ENCODE data around the gene YEATS2.
"Not testable (repeated sequence)": the region's sequence is repeated elsewhere in the genome, so short reads cannot be mapped to it uniquely, and the experiment has no call there.

YEATS2 gene

GRCh38 chr3:183779896-183780465 lies 82.4 kb downstream of the YEATS2 start:
- no peak for DNase-seq

DNA sequence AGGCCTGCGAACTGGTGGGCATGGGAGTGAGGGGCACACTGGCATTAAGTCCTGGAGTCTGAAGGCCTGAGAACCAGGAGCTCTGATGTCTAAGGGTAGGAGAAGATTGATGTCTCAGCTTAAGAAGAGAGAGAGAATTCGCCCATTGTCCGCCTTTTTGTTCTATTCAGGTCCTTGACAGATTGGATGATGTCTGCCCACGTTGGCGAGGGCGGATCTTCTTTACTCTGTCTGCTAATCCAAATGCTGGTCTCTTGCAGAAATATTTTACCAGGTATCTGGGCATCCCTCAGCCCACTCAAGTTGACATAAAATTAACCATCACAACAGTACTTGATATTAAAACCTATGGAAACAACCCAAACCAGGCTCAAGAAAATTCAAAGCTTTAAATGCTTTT lies 83.6 kb downstream of the YEATS2 start:
- no peak for DNase-seq

GRCh38 chr3:183782576-183783276 lies 85.1 kb downstream of the YEATS2 start:
- DNase-seq: no peak

DNA sequence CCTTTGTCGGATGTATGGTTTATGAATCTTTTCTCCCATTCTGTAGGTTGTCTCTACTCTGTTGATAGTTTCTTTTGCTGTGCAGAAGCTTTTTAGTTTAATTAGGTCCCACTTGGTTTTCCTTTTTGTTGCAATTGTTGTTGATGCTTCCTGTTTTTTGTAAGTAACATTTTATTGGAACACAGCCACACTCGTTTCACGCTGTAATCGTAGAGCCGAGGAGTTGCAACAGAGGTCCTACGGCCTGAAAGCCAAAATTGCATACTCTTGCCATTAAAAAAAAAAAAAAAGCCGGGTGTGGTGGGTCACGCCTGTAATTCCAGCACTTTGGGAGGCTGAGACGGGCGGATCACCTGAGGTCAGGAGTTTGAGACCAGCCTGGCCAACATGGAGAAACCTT lies 86.9 kb downstream of the YEATS2 start:
- not testable (repeated sequence) for DNase-seq

DNA sequence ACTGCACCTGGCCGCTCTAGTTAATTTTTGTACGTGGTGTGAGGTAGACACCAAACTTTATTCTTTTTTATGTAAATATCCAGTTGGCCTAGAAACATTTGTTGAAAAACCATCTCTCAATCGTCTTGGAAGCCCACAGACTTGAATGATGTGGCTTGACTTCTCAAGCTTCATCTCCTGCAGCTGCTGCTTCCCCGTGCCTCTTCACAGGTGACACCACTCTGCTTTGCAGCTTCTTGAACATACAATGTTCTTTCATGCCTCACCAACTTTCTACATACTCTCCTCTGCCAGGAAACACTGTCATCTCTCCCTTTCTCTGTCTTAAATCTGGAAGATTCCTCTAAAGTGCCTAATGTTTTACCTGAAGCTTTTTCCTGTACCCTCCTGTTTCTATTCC lies 92.2 kb downstream of the YEATS2 start:
- no peak for DNase-seq

DNA sequence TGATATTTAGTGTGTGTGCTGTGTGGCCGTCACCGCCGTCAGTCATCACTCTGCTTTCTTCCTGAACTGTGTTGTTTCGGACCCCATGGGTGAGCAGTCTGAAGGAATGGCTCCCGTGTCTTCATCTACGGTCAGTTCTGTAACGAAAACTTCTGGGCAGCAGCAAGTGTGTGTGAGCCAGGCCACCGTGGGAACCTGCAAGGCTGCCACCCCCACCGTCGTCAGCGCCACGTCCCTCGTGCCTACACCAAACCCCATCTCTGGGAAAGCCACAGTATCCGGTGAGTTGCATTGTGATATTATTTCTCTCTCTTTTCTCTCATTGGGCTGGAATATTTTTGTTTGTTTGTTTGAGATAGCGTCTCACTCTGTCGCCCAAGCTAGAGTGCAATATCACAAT lies 93.1 kb downstream of the YEATS2 start:
- no peak for DNase-seq

GRCh38 chr3:183792976-183793375 lies 95.4 kb downstream of the YEATS2 start:
- DNase-seq: no peak

DNA sequence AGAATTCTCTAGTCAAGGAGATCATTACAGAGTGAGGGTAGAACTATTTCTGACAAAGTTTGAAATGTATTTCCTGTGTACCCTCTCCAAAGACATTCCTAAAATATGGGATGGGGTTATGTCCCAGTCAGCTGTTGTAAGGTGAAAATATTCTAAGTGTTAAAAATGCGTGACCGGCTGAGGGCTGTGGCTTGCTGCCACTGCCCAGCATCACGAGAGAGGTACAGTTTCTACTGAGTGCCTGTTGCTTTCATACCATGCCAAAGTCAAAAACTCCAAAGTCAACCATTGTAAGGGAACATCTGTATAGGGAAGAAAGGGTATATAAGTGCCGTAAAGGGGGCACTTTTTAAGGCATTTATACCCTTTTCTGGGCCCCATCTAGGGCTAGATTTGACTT lies 96.9 kb downstream of the YEATS2 start:
- no peak for DNase-seq

- DNase-seq: no peak
These were observed 98.8 kb downstream of the YEATS2 start for GRCh38 chr3:183796372-183796771.

- no peak for DNase-seq
These were observed 100.4 kb downstream of the YEATS2 start for GRCh38 chr3:183797996-183798395.

DNA sequence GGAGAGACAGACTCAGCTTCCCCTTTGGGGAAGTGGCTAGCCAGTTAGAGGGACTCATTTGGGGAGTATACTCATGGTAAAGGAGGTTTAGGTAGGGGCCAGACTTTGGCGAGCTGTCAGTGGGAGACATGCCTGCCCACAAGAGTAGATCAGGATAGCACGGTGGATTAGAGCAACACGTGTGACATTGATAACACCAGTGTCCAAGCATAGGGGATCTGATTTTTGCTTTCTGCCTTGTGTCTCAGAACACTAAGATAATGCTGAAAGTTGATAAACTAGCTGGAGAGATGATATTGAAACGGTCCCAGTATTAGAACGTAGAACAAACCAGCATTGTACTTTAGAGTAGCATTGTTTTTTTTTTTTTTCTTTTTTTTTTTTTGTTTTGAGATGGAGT lies 101.9 kb downstream of the YEATS2 start:
- no peak for DNase-seq

GRCh38 chr3:183800243-183800863 lies 102.8 kb downstream of the YEATS2 start:
- no peak for DNase-seq

- no peak for DNase-seq
These were observed 104.0 kb downstream of the YEATS2 start for GRCh38 chr3:183801601-183802000.

- no peak for DNase-seq
These were observed 105.4 kb downstream of the YEATS2 start for GRCh38 chr3:183802989-183803388.

- DNase-seq: no peak
These were observed 109.7 kb downstream of the YEATS2 start for GRCh38 chr3:183807209-183807728.

DNA sequence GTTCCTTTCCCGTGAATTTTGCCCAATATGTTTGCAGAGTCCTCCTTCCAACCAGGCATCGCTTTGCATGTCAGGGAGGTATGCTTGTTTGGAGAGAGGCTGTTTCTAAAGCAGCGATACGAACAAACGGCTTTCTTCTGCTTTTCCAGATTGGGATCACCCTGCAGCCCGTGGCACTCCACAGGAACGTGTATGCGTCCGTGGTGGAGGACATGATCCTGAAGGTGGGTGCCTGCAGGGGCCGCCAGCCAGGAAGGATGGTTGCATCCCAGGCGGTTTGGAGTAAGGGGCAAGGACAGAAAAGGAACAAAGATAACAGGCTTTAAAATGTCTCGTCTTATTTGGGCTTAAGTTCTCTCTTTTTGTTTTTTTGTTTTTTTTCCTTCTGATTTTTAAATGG lies 110.3 kb downstream of the YEATS2 start:
- DNase-seq: no peak

DNA sequence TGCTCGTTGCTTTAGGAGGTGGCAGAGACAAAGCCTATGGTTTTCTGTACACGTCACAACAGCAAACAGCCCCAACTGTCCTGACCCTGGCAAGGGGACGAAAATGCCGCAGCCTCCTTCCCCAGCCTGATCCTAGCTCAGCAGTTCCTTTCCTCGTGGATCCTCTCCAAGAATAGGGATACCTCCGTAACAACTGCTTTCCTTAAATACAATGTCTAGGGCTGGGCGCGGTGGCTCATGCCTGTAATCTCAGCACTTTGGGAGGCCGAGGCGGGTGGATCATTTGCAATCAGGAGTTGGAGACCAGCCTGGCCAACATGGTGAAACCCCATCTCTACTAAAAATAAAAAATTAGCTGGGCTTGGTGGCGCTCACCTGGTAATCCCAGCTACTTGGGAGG lies 110.8 kb downstream of the YEATS2 start:
- no peak for DNase-seq

DNA sequence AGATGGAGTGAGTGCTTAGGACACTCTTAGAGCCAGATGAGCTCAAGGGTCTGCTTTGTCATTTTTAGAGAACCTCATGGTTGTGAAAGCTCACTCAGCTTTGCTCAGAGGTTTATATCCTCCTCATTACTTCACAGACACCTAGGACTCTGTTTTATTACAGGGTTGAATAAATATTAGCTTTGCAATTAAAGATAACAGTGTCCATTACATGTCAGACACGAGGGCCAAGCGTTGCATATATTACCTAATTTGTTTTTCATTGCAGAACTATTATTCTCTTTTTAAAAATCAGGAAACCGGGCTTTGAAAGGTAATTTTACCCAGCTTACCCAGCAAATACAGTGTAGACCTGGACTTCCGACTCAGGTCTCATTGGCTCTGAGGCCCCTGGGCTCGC lies 111.7 kb downstream of the YEATS2 start:
- no peak for DNase-seq

DNA sequence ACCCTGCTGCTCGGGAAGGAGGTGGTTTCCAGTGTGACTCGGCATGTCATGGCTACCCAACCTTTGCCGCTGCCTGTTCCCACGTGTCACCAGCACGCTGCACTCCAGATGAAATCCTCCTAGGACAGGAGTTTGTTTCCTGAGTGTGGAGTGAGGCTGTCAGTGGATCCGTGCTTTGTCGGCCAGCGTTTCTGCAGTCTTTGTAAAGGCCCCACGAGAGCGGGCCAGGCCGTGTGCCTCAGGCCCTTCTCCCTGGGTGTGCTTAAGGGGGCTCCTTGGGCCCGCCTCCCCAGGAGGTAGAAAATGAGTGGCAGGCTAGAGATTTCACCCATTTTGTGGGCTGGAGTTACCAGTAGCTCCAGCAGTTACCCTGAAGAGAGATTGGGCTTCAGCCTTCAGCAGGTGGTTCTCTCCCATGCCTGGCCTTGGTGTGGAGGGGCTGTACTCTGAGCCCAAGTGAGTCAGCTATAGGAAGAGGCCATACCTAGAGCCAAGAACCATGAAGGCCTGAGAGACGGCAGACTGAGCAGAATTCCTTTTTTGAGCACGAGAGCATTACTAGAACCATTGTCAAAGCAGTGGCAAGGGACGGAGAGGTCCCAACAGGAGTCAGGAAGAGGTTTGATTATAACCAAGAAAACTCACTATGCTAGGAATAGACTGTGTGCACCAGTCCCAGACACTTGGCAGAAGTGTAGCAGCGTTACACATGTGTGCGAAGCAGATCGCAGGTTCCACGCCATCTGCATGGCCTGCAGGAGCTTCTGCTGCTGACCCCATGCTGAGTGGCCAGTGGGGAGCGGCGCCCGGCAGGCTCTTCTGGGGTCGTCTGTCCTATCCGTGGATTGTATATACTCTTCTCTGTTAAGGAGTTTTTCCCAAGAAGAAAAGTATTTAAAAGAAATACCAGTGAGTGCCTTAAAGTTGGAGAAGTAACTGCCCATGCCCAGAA lies 113.3 kb downstream of the YEATS2 start:
- DNase-seq: no peak

DNA sequence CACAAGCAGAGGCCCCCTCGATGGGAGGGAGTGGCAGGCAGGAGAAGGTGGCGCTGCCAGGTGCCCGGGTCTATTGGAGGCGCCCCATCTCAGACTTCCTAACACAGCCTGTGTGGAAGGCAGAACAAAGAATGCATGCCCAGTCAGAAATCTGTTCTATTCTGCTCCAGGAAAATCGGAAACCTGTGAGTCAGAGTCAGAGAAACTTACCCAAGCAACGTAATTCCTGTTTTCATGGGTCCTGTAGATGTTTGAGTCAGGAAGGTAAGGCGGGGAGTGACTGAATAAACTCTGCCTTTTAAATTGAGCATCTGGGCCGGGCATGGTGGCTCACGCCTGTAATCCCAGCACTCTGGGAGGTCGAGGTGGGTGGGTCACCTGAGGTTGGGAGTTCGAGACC lies 114.0 kb downstream of the YEATS2 start:
- DNase-seq: no peak

DNA sequence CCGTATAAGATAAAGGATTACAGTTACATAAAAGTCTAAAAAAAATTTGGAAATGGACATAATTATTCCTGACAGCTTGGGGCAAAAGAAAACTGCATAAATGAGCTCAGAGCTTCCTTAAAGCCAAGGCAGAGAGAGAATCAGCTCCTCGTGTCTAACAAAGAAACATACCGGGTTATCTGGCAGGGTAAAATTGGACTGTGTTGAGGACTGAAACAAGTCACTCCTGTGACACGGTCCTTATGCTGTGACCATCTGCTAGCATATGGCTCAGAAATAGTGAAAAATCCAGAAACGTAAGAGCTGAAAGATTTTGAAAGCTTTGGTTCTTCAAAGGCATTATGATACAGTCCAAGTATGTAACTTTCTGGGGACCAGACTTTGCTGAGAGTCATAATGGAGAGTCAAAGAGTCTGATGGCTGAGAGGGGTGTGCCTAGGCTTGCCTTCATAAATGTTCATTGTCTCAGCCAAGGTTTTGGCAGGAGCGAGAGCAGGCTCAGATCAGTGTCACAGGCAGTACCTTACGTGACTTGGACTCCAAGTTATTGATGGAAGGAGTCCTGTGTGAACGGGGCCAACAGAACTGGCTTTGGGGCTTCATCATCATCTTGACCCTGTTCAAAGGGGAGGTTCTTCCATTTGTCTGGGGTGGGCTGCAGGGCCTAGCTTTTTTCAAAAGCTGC lies 115.3 kb downstream of the YEATS2 start:
- DNase-seq: no peak

- no peak for DNase-seq
These were observed 116.6 kb downstream of the YEATS2 start for GRCh38 chr3:183814240-183814639.

GRCh38 chr3:183815563-183815940 lies 118.0 kb downstream of the YEATS2 start:
- DNase-seq: no peak

All from CD4-positive, alpha-beta T cell treated with Interleukin-6 for 4 hours (primary cell).